Gastroesophageal sphincter (tissue), 3 donors: ENCODE results near the gene MZF1.

ENCODE experiments used
- POLR2A ChIP-seq, 2 donors: fragments of 450-650 bp; IDR thresholded peaks; one replicate each; pipeline ENCODE4 v1.6.1; 2017; ENCODE audit warnings: antibody characterized with exemption in 2 of 2, mild to moderate bottlenecking in 2 of 2, moderate library complexity in 1 of 2
- POLR2AphosphoS5 ChIP-seq: sonication (generic); formaldehyde crosslinking; IDR thresholded peaks from one replicate; pipeline ENCODE4 v1.6.1; 2017; ENCODE audit warnings: antibody characterized with exemption
- TF ChIP-seq, protein P1 (sequence below), 4 experiments: fragments of 200-600 bp in 2 of 4; fragments of 450-650 bp in 2 of 4; sonication (generic) in 1 of 4; IDR thresholded peaks; one replicate each; pipeline ENCODE4 v1.5.1; 2017 to 2019; ENCODE audit warnings: antibody characterized with exemption in 4 of 4, mild to moderate bottlenecking in 2 of 4, moderate library complexity in 2 of 4

DNA sequence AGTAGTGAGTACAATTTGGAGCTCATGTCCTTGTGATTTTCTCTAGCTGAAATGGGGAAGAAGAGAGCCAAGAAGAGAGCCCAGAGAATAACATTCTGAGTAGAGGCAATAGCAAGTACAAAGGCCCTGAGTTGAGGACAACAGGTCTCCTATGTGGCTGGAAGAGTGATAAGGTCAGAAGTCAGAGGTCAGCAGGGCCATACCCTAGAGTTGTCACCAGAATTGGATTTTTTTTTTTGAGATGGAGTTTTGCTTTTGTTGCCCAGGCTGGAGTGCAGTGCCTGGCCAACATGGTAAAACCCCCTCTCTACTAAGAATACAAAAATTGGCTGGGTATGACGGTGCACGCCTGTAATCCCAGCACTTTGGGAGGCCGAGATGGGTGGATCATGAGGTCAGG, 37.3 kb downstream of the MZF1 start:
- TF ChIP-seq, protein P1, sequence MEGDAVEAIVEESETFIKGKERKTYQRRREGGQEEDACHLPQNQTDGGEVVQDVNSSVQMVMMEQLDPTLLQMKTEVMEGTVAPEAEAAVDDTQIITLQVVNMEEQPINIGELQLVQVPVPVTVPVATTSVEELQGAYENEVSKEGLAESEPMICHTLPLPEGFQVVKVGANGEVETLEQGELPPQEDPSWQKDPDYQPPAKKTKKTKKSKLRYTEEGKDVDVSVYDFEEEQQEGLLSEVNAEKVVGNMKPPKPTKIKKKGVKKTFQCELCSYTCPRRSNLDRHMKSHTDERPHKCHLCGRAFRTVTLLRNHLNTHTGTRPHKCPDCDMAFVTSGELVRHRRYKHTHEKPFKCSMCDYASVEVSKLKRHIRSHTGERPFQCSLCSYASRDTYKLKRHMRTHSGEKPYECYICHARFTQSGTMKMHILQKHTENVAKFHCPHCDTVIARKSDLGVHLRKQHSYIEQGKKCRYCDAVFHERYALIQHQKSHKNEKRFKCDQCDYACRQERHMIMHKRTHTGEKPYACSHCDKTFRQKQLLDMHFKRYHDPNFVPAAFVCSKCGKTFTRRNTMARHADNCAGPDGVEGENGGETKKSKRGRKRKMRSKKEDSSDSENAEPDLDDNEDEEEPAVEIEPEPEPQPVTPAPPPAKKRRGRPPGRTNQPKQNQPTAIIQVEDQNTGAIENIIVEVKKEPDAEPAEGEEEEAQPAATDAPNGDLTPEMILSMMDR (IDR thresholded peaks at IDR 0.05) = no peak
- TF ChIP-seq POLR2A (IDR thresholded peaks at IDR 0.05) (no peak), POLR2AphosphoS5 (no peak)
